DND-41 (cell line): ENCODE results near the gene SPTA1.

ENCODE experiments used
- EZH2 ChIP-seq: IDR thresholded peaks from 3 replicates; pipeline ENCODE4 v1.6.1; 2012; ENCODE audit warnings: borderline replicate concordance, low read depth, mild to moderate bottlenecking, moderate library complexity, low read length, inconsistent platforms; ENCODE audit not compliant: severe bottlenecking
- TF ChIP-seq, protein P1 (sequence below): IDR thresholded peaks from 2 replicates; pipeline ENCODE4 v1.5.1; 2012; ENCODE audit warnings: borderline replicate concordance, low read length, moderate library complexity, mild to moderate bottlenecking; ENCODE audit not compliant: poor library complexity, severe bottlenecking; ENCODE audit errors: extremely low read depth

DNA sequence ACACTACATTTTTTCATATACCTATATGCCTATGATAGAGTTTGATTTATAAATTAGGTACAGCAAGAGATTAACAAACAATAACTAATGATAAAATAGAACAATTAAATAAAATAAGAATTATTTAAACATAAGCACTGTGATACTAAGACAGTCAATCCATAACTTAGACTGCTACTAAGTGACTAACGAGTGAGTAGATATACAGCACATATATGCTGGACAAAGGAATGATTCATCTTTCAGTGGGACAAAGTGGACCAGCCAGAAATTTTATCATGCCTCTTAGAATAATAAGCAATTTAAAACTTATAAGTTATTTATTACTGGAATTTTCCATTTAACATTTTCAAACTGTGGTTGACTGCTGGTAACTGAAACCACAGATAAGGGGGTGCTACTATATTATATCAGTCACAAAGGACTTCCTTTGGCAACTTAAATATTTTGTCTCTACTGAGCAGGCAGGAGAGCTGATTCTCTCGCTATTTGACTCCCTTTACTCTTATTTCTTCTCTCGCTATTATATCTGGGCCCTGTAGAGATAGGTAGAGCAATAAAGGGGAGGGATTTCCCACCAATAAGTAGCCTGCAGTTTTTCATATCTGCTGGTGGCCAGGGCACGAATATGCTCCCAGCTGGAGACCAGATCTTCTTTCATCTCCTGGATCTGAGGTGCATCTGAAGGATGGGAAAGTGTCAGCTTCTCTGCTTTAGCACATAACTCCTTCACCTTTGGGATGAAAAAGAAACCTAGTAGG, 10.8 kb downstream of the SPTA1 start:
- TF ChIP-seq, protein P1, sequence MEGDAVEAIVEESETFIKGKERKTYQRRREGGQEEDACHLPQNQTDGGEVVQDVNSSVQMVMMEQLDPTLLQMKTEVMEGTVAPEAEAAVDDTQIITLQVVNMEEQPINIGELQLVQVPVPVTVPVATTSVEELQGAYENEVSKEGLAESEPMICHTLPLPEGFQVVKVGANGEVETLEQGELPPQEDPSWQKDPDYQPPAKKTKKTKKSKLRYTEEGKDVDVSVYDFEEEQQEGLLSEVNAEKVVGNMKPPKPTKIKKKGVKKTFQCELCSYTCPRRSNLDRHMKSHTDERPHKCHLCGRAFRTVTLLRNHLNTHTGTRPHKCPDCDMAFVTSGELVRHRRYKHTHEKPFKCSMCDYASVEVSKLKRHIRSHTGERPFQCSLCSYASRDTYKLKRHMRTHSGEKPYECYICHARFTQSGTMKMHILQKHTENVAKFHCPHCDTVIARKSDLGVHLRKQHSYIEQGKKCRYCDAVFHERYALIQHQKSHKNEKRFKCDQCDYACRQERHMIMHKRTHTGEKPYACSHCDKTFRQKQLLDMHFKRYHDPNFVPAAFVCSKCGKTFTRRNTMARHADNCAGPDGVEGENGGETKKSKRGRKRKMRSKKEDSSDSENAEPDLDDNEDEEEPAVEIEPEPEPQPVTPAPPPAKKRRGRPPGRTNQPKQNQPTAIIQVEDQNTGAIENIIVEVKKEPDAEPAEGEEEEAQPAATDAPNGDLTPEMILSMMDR: no peak
- no peak for TF ChIP-seq EZH2
